ENCODE data around the gene ATG2B. TPM values are rescaled to one million over a fixed set of nuclear protein-coding genes. Genes with fewer than 3 reads are reported as not detected.

Gene ATG2B
- total and polyA plus RNA-seq, 2 donors (not counting 1 experiment from before 2014, with no cell fraction given), result 15.0 to 30.9 TPM

- Histone ChIP-seq H3K27me3 (ENCODE audit: control insufficient read depth, insufficient read depth, low read length) (no peaks in the 10 kb centered on the region), H3K79me2 (ENCODE audit: control insufficient read depth, insufficient read depth, low read length) (no peaks in the 10 kb centered on the region), H3K36me3 (ENCODE audit: control insufficient read depth, insufficient read depth, low read length) (peaks cover 3% of the 10 kb centered on the region), H2AFZ (ENCODE audit: low read length) (no peak overlapping the region), H3K4me3 (replicated peaks in 1 of 4; ENCODE audit: control extremely low read depth in 1 of 4, insufficient read depth in 1 of 4, low read depth in 3 of 4, low read length in 4 of 4) (no peak overlapping the region), H3K4me1 (ENCODE audit: control insufficient read depth, extremely low read depth, insufficient read depth, low read length) (no peaks in the 10 kb centered on the region), H3K4me2 (ENCODE audit: extremely low read depth, insufficient read depth, low read length) (no peak overlapping the region), H3K9ac (ENCODE audit: insufficient read depth, low read length) (no peak overlapping the region), H4K20me1 (ENCODE audit: control insufficient read depth, extremely low read depth, insufficient read depth, low read length) (no peaks in the 10 kb centered on the region), H3K27ac (ENCODE audit: insufficient read depth, low read length) (no peak overlapping the region), H3K9me3 (ENCODE audit: control insufficient read depth, insufficient read depth, low read depth, low read length) (no peaks in the 10 kb centered on the region)
- no peak for DNase-seq (ENCODE audit: low read depth in 2 of 2)
- TF ChIP-seq EZH2 (IDR thresholded peaks at IDR 0.05; ENCODE audit: low read length, missing control alignments) (no peak), CTCF (conservative IDR thresholded peaks at IDR 0.05 in 1 of 2, IDR thresholded peaks at IDR 0.05 in 1 of 2; ENCODE audit: low read depth in 1 of 2, low read length in 2 of 2) (no peak)
Measured at GRCh38 chr14:96316087-96316486, 47.1 kb downstream of the ATG2B start.

GRCh38 chr14:96310906-96311305 lies 52.2 kb downstream of the ATG2B start:
- Histone ChIP-seq H3K4me1 (ENCODE audit: control insufficient read depth, extremely low read depth, insufficient read depth, low read length) (no peaks in the 10 kb centered on the region), H3K9ac (ENCODE audit: insufficient read depth, low read length) (no peak overlapping the region), H3K79me2 (ENCODE audit: control insufficient read depth, insufficient read depth, low read length) (no peaks in the 10 kb centered on the region), H3K27ac (ENCODE audit: insufficient read depth, low read length) (no peak overlapping the region), H2AFZ (ENCODE audit: low read length) (no peak overlapping the region), H3K4me2 (ENCODE audit: extremely low read depth, insufficient read depth, low read length) (no peak overlapping the region), H3K36me3 (ENCODE audit: control insufficient read depth, insufficient read depth, low read length) (peaks cover 2% of the 10 kb centered on the region), H3K9me3 (ENCODE audit: control insufficient read depth, insufficient read depth, low read depth, low read length) (no peaks in the 10 kb centered on the region), H3K4me3 (replicated peaks in 1 of 4; ENCODE audit: control extremely low read depth in 1 of 4, insufficient read depth in 1 of 4, low read depth in 3 of 4, low read length in 4 of 4) (no peak overlapping the region), H4K20me1 (ENCODE audit: control insufficient read depth, extremely low read depth, insufficient read depth, low read length) (no peaks in the 10 kb centered on the region), H3K27me3 (ENCODE audit: control insufficient read depth, insufficient read depth, low read length) (no peaks in the 10 kb centered on the region)
- TF ChIP-seq EZH2 (IDR thresholded peaks at IDR 0.05; ENCODE audit: low read length, missing control alignments) (no peak), CTCF (conservative IDR thresholded peaks at IDR 0.05 in 1 of 2, IDR thresholded peaks at IDR 0.05 in 1 of 2; ENCODE audit: low read depth in 1 of 2, low read length in 2 of 2) (no peak)
- no peak for DNase-seq (ENCODE audit: low read depth in 2 of 2)

- no peaks in the 10 kb centered on the region for H3K36me3 ChIP-seq (ENCODE audit: control insufficient read depth, insufficient read depth, low read length)
- peak in 1 of 2 donors; percentile 19 for DNase-seq (ENCODE audit: low read depth in 2 of 2)
- H3K9me3 ChIP-seq (ENCODE audit: control insufficient read depth, insufficient read depth, low read depth, low read length), result no peaks in the 10 kb centered on the region
Measured at GRCh38 chr14:96309896-96310330, 53.2 kb downstream of the ATG2B start.

More at GRCh38 chr14:96309896-96310330, 53.2 kb downstream of the ATG2B start:
- H3K27ac ChIP-seq (ENCODE audit: insufficient read depth, low read length), result no peak overlapping the region
- no peak overlapping the region for H3K4me2 ChIP-seq (ENCODE audit: extremely low read depth, insufficient read depth, low read length)
- H3K9ac ChIP-seq (ENCODE audit: insufficient read depth, low read length), result no peak overlapping the region
- no peaks in the 10 kb centered on the region for H3K27me3 ChIP-seq (ENCODE audit: control insufficient read depth, insufficient read depth, low read length)
- no peaks in the 10 kb centered on the region for H3K4me1 ChIP-seq (ENCODE audit: control insufficient read depth, extremely low read depth, insufficient read depth, low read length)
- H4K20me1 ChIP-seq (ENCODE audit: control insufficient read depth, extremely low read depth, insufficient read depth, low read length), result no peaks in the 10 kb centered on the region
- TF ChIP-seq CTCF (conservative IDR thresholded peaks at IDR 0.05 in 1 of 2, IDR thresholded peaks at IDR 0.05 in 1 of 2; ENCODE audit: low read depth in 1 of 2, low read length in 2 of 2) (no peak), EZH2 (IDR thresholded peaks at IDR 0.05; ENCODE audit: low read length, missing control alignments) (no peak)
- H3K79me2 ChIP-seq (ENCODE audit: control insufficient read depth, insufficient read depth, low read length), result no peaks in the 10 kb centered on the region
- no peak overlapping the region for H2AFZ ChIP-seq (ENCODE audit: low read length)
- H3K4me3 ChIP-seq (replicated peaks in 1 of 4; ENCODE audit: control extremely low read depth in 1 of 4, insufficient read depth in 1 of 4, low read depth in 3 of 4, low read length in 4 of 4), result no peak overlapping the region
